Mononuclear cell (primary cell): ENCODE measurements around the gene PANK2. TPM values are rescaled to one million over a fixed set of nuclear protein-coding genes. Genes with fewer than 3 reads are reported as not detected.
"Not testable (repeated sequence)": the region's sequence is repeated elsewhere in the genome, so short reads cannot be mapped to it uniquely, and the experiment has no call there.

Experiments used
- H3K27me3 ChIP-seq: 2 replicates; pipeline ENCODE4 v1.6.0; 2011; ENCODE audit warnings: low read length, control low read depth; ENCODE audit not compliant: insufficient read depth
- H3K4me1 ChIP-seq: 2 replicates; pipeline ENCODE4 v1.5.1; 2011; ENCODE audit warnings: mild to moderate bottlenecking, low read length, control low read depth; ENCODE audit not compliant: insufficient read depth
- H3K4me3 ChIP-seq: 2 replicates; pipeline ENCODE4 v1.5.1; 2011; ENCODE audit warnings: mild to moderate bottlenecking, low read length, moderate library complexity
- H3K9me3 ChIP-seq: 2 replicates; pipeline ENCODE4 v1.5.1; 2011; ENCODE audit warnings: low read depth, mild to moderate bottlenecking, control low read depth, low read length
- total RNA-seq: library from RNA; depleted of rRNA; stranded (reverse); fragments of >200 nt; gene quantifications from one replicate; pipeline ENCODE4 v1.2.3, GENCODE V29; 2012

Gene PANK2
- total RNA-seq, 1 donor = 77.3 TPM

- Histone ChIP-seq H3K27me3 (no peaks in the 10 kb centered on the region), H3K9me3 (no peaks in the 10 kb centered on the region), H3K4me1 (peaks cover 13% of the 10 kb centered on the region), H3K4me3 (no peak overlapping the region)
These were observed 3.5 kb upstream of the PANK2 start for GRCh38 chr20:3885715-3886114.

DNA sequence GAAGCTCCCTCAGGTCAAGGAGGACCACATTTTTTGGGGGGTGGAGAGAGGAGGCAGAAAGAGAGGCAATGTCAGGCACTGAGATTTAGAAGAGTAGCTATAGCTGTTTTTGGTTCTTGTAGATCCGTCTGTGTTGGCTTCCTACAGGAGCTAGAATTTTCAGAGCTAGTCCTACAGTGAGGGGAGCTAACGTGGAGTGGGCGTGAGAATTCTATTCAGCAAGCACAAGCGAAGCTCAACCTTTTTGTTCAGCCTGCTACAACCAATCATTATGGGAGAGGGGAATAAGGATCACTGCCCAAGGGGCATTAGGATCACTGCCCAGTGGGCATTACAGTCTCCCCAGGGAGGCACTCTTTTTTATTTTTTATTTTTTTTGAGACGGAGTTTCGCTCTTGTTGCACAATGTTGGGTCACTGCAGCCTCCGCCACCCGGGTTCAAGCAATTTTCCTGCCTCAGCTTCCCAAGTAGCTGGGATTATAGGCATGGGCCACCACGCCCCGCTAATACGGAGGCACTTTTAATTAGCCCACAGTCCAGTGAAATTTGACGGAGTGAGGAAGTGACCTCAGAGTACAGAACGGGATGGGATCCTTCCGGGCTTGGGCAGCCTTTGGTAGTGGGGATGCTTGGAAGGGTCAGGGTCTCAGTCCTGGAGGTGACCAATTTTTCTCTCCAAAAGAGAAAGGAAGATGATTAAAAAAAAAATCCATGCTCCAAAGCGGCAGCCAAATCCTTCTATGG, 1.1 kb upstream of the PANK2 start:
- Histone ChIP-seq H3K4me3 (peak overlapping the region; percentile 80), H3K4me1 (peaks cover 36% of the 10 kb centered on the region), H3K9me3 (no peaks in the 10 kb centered on the region), H3K27me3 (no peaks in the 10 kb centered on the region)

DNA sequence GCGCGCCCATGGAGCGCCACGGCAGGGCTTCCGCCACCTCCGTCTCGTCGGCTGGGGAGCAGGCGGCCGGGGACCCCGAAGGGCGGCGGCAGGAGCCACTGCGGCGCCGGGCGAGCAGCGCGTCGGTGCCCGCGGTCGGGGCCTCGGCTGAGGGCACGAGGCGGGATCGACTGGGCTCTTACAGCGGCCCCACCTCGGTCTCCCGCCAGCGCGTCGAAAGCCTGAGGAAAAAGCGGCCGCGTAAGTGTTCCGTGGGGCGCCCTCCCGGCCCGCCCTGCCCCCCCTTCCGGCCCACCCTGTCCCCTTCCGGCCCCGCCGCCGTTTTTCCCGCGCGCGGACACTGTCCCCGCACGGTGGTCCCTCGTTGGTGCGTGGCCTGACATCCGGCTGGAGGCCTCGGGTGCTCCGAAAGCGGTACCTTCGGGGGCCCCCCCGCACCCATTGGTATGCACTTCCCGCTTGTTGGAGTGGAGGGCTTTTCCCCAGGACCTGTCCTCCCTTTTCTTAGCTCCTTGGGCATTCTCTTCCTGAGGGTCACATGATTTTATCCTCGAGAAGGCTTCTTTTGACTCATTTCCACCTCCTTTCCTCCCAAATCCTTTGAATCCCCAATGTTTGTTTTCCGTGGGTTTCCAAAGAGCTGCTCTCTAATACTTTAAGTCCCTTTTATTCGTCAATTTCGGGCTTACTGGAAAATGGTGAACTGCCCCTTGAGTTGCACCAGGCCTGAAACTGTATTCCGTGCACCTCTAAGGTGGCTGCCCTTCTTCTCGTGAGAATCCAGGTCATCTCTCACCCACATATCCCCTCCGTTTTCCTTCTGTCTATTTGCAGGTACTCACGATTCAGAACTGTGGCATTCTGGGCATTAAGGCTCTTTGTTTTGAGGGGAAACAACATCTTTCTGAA, 556 bp downstream of the PANK2 start:
- peaks cover 53% of the 10 kb centered on the region for H3K4me1 ChIP-seq

GRCh38 chr20:3890398-3890751, 1.2 kb downstream of the PANK2 start:
- Histone ChIP-seq H3K27me3 (no peaks in the 10 kb centered on the region), H3K9me3 (no peaks in the 10 kb centered on the region), H3K4me1 (peaks cover 60% of the 10 kb centered on the region), H3K4me3 (peak overlapping the region; percentile 80)

More for the DNA sequence above, 556 bp downstream of the PANK2 start:
- Histone ChIP-seq H3K27me3 (no peaks in the 10 kb centered on the region), H3K9me3 (no peaks in the 10 kb centered on the region), H3K4me3 (peak overlapping the region; percentile 80)

DNA sequence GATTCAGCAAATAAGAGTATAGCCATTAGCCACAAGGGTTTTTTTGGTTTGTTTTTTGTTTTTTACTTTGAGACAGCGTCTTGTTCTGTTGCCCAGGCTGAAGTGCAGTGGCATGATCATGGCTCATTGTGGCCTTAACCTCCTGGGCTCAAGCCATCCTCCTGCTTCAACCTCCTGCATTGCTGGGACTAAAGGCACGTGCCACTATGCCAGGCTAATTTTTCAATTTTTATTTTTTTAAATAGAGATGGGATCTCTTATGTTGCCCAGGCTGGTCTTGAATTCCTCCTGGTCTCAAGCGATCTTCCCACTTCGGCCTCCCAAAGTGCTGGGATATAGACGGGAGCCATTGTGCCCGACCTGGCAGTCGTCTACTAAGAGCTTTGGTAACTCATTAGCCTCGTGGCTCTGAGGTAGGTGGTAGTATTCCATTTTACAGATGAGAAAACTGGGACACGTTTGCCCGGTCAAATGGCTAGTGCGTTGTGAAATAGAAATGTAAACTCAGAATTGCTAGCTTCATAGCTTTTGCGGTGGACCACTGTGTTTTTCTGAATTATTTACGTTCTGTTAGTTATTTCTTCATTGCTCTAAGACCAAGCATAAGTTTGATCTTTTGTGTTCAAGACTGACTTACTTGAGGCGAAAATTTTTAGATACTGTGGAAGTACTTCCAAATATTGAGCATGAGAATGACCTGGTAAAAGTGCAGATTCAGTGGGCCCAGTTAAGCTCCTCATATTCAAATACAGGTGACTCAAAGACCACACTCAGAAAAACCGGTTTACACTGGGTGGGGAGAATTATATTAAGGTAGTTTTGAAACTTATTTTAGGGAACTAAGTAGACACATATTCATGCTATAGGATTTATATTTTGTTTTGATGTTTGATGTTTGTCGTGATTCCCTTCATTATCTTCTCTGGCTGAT, 2.1 kb downstream of the PANK2 start:
- Histone ChIP-seq H3K9me3 (no peaks in the 10 kb centered on the region), H3K27me3 (no peaks in the 10 kb centered on the region), H3K4me3 (peak overlapping the region; percentile 80), H3K4me1 (peaks cover 67% of the 10 kb centered on the region)

DNA sequence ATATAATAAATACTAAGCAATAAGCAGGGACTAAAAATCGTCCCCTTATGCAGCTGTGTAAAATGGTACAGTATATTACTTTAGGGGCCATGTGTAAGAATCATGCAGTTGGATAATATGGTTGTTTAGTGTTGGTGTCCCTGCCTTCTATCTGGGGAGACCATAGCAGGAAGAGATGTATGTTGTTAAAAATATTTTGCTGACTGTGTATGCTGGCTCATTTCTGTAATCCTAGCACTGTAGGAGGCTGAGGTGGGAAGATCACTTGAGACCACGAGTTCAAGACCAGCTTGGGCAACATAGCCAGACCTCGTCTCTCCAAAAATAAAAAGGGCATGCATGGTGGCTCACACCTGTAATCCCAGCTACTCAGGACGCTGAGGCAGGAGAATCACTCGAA, 5.6 kb downstream of the PANK2 start:
- Histone ChIP-seq H3K4me3 (no peak overlapping the region), H3K9me3 (no peaks in the 10 kb centered on the region), H3K4me1 (peaks cover 92% of the 10 kb centered on the region), H3K27me3 (no peaks in the 10 kb centered on the region)

GRCh38 chr20:3896302-3896701, 7.1 kb downstream of the PANK2 start:
- H3K9me3 ChIP-seq = no peaks in the 10 kb centered on the region
- H3K27me3 ChIP-seq = no peaks in the 10 kb centered on the region
- H3K4me3 ChIP-seq = no peak overlapping the region
- H3K4me1 ChIP-seq = peaks cover 96% of the 10 kb centered on the region

DNA sequence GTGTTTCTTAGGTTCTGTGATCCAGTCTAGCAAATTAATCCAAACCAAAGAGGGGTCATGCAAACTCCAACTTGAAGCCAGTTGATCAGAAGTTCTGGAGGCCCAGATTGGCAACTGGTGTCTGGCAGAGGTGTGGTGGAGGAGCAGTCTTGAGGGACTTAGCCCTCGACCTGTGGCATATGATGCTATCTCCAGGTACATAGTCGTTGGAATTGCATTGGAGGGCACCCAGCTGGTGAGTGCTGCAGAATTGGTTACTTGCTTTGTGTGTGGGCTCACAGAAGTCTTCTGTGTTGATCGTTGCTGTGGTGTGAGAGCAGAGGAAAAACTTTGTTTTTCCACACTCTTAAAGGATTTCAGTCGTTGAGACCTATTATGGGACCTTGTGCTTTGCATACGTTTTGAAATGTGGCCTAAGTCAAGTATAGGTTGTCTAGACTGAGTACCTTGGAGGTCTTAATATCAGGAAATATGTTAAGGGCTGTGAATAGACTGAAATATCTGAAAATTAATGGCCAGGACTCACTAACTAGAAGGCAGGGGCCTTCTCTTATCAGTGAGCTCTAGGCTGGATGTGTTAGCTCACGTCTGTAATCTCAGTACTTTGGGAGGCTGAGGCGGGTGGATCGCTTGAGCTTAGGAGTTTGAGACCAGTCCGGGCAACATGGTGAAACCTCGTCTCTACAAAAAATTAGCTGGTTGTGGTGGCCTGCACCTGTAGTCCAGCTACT, 7.8 kb downstream of the PANK2 start:
- no peak overlapping the region for H3K4me3 ChIP-seq
- H3K4me1 ChIP-seq = peaks cover 93% of the 10 kb centered on the region
- no peaks in the 10 kb centered on the region for H3K9me3 ChIP-seq
- no peaks in the 10 kb centered on the region for H3K27me3 ChIP-seq

GRCh38 chr20:3898181-3898580, 9.0 kb downstream of the PANK2 start:
- not testable (repeated sequence) for H3K9me3 ChIP-seq, H3K27me3 ChIP-seq, H3K4me3 ChIP-seq
- H3K4me1 ChIP-seq = peaks cover 93% of the 10 kb centered on the region

DNA sequence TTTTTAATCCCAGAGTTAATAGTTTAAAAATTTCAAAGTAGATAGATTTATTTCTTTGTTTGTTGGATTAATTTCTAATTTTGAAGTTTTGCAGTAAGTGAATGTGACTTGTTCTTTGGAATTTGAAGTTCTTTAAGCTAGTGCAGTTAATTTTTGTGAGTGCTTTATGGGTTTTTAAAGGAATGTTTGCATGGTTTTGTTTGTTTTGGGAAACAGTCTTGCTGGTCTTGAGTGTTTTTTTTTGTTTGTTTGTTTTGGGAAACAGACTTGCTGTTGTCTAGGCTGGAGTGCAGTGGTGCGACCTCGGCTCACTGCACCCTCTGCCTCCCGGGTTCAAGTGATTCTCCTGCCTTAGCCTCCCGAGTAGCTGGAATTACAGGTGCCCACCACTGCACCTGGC, 9.5 kb downstream of the PANK2 start:
- H3K4me3 ChIP-seq = no peak overlapping the region
- H3K9me3 ChIP-seq = no peaks in the 10 kb centered on the region
- H3K4me1 ChIP-seq = peaks cover 93% of the 10 kb centered on the region
- H3K27me3 ChIP-seq = no peaks in the 10 kb centered on the region

GRCh38 chr20:3900187-3900604, 11.0 kb downstream of the PANK2 start:
- Histone ChIP-seq H3K4me3 (no peak overlapping the region), H3K4me1 (peaks cover 91% of the 10 kb centered on the region), H3K9me3 (no peaks in the 10 kb centered on the region), H3K27me3 (no peaks in the 10 kb centered on the region)

DNA sequence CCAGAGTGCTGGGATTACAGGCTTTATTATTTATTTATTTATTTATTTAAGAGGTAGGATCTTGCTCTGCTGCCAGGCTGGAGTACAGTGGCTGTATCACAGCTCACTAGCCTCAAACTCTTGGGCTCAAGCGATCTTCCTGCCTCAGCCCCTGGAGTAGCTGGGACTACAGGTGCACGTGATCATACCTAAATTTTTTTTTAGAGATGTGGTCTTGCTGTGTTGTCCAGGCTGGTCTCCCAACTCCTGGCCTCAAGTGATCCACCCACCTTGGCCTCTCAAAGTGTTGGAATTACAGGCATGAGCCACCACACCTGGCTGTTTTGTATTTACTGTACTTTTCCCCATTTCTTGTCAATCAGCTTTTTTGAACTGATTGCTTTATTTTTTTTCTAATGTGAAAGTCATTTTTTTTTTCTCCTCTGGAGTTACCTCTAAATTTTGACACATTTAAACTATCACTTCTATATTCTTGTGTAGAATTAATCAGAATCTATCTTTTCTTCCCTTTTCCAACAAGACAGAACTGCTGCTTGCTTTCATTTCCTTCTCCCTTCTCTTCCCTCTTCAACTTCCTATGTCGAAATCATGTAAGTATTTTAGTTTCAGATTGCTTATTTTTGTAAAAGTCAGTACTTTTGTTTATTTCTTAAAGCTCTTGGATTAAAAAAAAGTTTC, 12.0 kb downstream of the PANK2 start:
- H3K27me3 ChIP-seq = no peaks in the 10 kb centered on the region
- peaks cover 89% of the 10 kb centered on the region for H3K4me1 ChIP-seq
- no peak overlapping the region for H3K4me3 ChIP-seq
- no peaks in the 10 kb centered on the region for H3K9me3 ChIP-seq

- peaks cover 87% of the 10 kb centered on the region for H3K4me1 ChIP-seq
These were observed 12.7 kb downstream of the PANK2 start for GRCh38 chr20:3901706-3902440.

More at GRCh38 chr20:3901706-3902440, 12.7 kb downstream of the PANK2 start:
- peak overlapping the region; percentile 28 for H3K4me3 ChIP-seq
- H3K27me3 ChIP-seq = no peaks in the 10 kb centered on the region
- H3K9me3 ChIP-seq = no peaks in the 10 kb centered on the region
